GM23248 (cell line): Measurements from ENCODE around the gene LOXHD1.

Experiments used
- EZH2 ChIP-seq: fragments of 200-600 bp; sonication (generic); IDR thresholded peaks from 2 replicates; pipeline ENCODE4 v1.6.1; 2018; ENCODE audit warnings: antibody characterized with exemption, mild to moderate bottlenecking; ENCODE audit not compliant: insufficient read depth, poor library complexity, severe bottlenecking
- EZH2phosphoT487 ChIP-seq: fragments of 200-600 bp; sonication (generic); IDR thresholded peaks from 2 replicates; pipeline ENCODE4 v1.6.1; 2018; ENCODE audit warnings: antibody characterized with exemption, moderate library complexity, mild to moderate bottlenecking, low read depth; ENCODE audit not compliant: insufficient read depth

DNA sequence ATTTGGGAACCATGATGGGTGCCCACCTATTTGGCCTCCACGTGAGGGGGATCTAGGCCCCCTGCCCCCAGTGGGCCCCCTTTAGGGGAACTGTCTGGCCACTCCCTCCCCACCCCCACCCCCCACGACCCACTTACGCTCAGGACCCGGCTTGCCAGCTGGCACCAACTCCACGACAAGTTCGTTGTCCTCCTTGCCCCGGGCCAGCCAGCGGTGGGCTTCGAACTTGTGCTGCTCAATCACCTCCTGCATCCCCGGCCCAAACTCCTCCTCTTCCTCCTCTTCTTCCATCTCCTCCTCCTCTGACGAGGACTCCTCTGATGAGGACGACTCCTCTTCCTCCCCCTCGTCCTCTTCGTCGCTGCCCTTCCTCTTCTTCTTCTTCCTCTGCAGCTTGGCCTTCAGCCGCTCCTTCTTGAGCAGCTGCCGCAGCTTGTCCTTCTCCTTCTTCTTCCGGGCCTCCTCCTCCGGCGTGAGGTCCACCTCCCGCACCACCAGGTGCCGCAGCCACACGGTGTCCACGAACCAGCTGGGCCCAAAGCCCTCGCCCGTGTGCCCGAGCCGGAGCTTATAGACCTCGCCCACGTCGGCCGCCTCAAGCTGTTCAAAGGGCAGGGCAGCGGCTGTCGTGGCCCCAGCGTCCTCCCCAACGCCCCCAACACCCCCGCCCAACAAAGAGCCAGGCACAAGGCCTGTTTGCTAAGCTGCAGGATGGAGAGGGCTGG is 96.9 kb downstream of the LOXHD1 start:
- no peak for TF ChIP-seq EZH2
- no peak for TF ChIP-seq EZH2phosphoT487
